MCF 10A (cell line): ENCODE measurements around the gene VEZF1. TPM values are rescaled to one million over a fixed set of nuclear protein-coding genes. Genes with fewer than 3 reads are reported as not detected.

Experiments
- BruUV-seq: library from RNA; stranded (reverse); fragments of 400-500 nt; replicated peaks from 2 replicates; lab custom pipeline; 2021; lab: Mats Ljungman, UMichigan
- CTCF ChIA-PET: fragments of 300-600 bp; sonication (Branson Sonifier 250); formaldehyde crosslinking; extraction: SDS; loops from one replicate; lab custom pipeline; 2021; ENCODE audit warnings: antibody characterized with exemption, inconsistent platforms; lab: Yijun Ruan, JAX
- POLR2A ChIA-PET: fragments of 300-600, 350-650 bp; sonication (Branson Sonifier 250); formaldehyde crosslinking; extraction: SDS; loops from one replicate; lab custom pipeline; 2020; ENCODE audit warnings: antibody characterized with exemption, inconsistent platforms; lab: Yijun Ruan, JAX
- DNase-seq: peaks from one replicate; pipeline ENCODE4 v3.0.0-alpha.2; 2018; ENCODE audit not compliant: unreplicated experiment
- H3K27ac Mint-ChIP-seq: one replicate; pipeline ENCODE4 v1.8.0; 2022; ENCODE audit warnings: mild to moderate bottlenecking, low read depth, mixed read lengths; ENCODE audit not compliant: unreplicated experiment
- H3K27me3 Mint-ChIP-seq: one replicate; pipeline ENCODE4 v1.8.0; 2022; ENCODE audit warnings: mixed read lengths; ENCODE audit not compliant: insufficient read depth, unreplicated experiment
- H3K36me3 Mint-ChIP-seq: one replicate; pipeline ENCODE4 v1.8.0; 2022; ENCODE audit warnings: mild to moderate bottlenecking, moderate library complexity, mixed read lengths; ENCODE audit not compliant: insufficient read depth, unreplicated experiment
- H3K4me1 Mint-ChIP-seq: one replicate; pipeline ENCODE4 v1.8.0; 2022; ENCODE audit warnings: mixed read lengths; ENCODE audit not compliant: insufficient read depth, unreplicated experiment
- H3K4me3 Mint-ChIP-seq: one replicate; pipeline ENCODE4 v1.8.0; 2022; ENCODE audit warnings: mild to moderate bottlenecking, moderate library complexity, mixed read lengths; ENCODE audit not compliant: unreplicated experiment
- H3K9me3 Mint-ChIP-seq: one replicate; pipeline ENCODE4 v1.8.0; 2022; ENCODE audit warnings: mixed read lengths; ENCODE audit not compliant: unreplicated experiment
- CTCF ChIP-seq: fragments of 200-600 bp; IDR thresholded peaks from one replicate; pipeline ENCODE4 v1.8.0; 2022; ENCODE audit warnings: antibody characterized with exemption, mild to moderate bottlenecking; ENCODE audit not compliant: unreplicated experiment
- intact Hi-C: fragments of 100-400 bp; cut with micrococcal nuclease; formaldehyde crosslinking; loops from 2 replicates; pipeline ENCODE4 v1.14.1; 2022
- total RNA-seq: library from RNA; stranded (reverse); gene quantifications from 2 replicates; pipeline ENCODE4 v1.2.3, GENCODE V29; 2022

VEZF1 gene
- total RNA-seq, 1 experiment from 2014 or later = 66.8 TPM

GRCh38 chr17:57966875-57967274 is 21.2 kb downstream of the VEZF1 start:
- Mint-ChIP-seq H3K4me3 (no peak overlapping the region), H3K9me3 (no peaks in the 10 kb centered on the region), H3K4me1 (no peaks in the 10 kb centered on the region), H3K27ac (no peak overlapping the region), H3K36me3 (no peaks in the 10 kb centered on the region), H3K27me3 (no peaks in the 10 kb centered on the region)
- TF ChIP-seq CTCF = no peak
- CTCF ChIA-PET = interaction anchor here (1.0 to 2.9 kb wide), 2 partner anchors 10 to 19 kb away, joined by 3 to 8 read pairs; no protein-coding TSS in a partner anchor
- BruUV-seq = no TSS peak
- intact Hi-C loops = no loop called here
- POLR2A ChIA-PET = interaction anchor here (1.1 kb wide), 1 partner anchor 74 kb away, joined by 3 read pairs; no protein-coding TSS in a partner anchor
- no peak for DNase-seq

GRCh38 chr17:57966246-57966645 is 21.8 kb downstream of the VEZF1 start:
- H3K27ac Mint-ChIP-seq = no peak overlapping the region
- no peaks in the 10 kb centered on the region for H3K9me3 Mint-ChIP-seq
- no peak overlapping the region for H3K4me3 Mint-ChIP-seq
- CTCF ChIA-PET = interaction anchor here (1.0 to 2.9 kb wide), 2 partner anchors 10 to 18 kb away, joined by 3 to 8 read pairs; no protein-coding TSS in a partner anchor
- intact Hi-C loops = no loop called here
- POLR2A ChIA-PET = interaction anchor here (1.1 kb wide), 1 partner anchor 73 kb away, joined by 3 read pairs; no protein-coding TSS in a partner anchor
- H3K4me1 Mint-ChIP-seq = no peaks in the 10 kb centered on the region
- BruUV-seq = no TSS peak
- no peak for DNase-seq
- TF ChIP-seq CTCF = no peak
- no peaks in the 10 kb centered on the region for H3K36me3 Mint-ChIP-seq
- H3K27me3 Mint-ChIP-seq = no peaks in the 10 kb centered on the region

- Mint-ChIP-seq H3K36me3 (no peaks in the 10 kb centered on the region), H3K27me3 (no peaks in the 10 kb centered on the region), H3K27ac (no peak overlapping the region), H3K9me3 (no peaks in the 10 kb centered on the region), H3K4me1 (no peaks in the 10 kb centered on the region), H3K4me3 (no peak overlapping the region)
- intact Hi-C loops = no loop called here
- ChIA-PET POLR2A (interaction anchor here (1.1 kb wide), 1 partner anchor 73 kb away, joined by 3 read pairs; no protein-coding TSS in a partner anchor), CTCF (no interaction called here)
- BruUV-seq = no TSS peak
- no peak for TF ChIP-seq CTCF
- no peak for DNase-seq
Observed at GRCh38 chr17:57965521-57966160, 22.4 kb downstream of the VEZF1 start.

GRCh38 chr17:57963149-57963511 is 24.9 kb downstream of the VEZF1 start:
- intact Hi-C loops = no loop called here
- ChIA-PET CTCF (interaction anchor here (0.6 kb wide), 1 partner anchor 18 kb away, joined by 3 read pairs; no protein-coding TSS in a partner anchor), POLR2A (no interaction called here)
- H3K9me3 Mint-ChIP-seq = no peaks in the 10 kb centered on the region
- no peak for TF ChIP-seq CTCF
- no TSS peak for BruUV-seq
- H3K27me3 Mint-ChIP-seq = no peaks in the 10 kb centered on the region
- no peak for DNase-seq
- no peak overlapping the region for H3K27ac Mint-ChIP-seq
- H3K36me3 Mint-ChIP-seq = no peaks in the 10 kb centered on the region
- H3K4me1 Mint-ChIP-seq = no peaks in the 10 kb centered on the region
- H3K4me3 Mint-ChIP-seq = no peak overlapping the region
